NOMO-1 (cell line): Measurements from ENCODE around the gene SCNN1B.
"Not testable (repeated sequence)": the region's sequence is repeated elsewhere in the genome, so short reads cannot be mapped to it uniquely, and the experiment has no call there.

Experiments
- DNase-seq, 2 experiments: peaks; one replicate each; lab custom pipeline; 2025; ENCODE audit not compliant: unreplicated experiment in 2 of 2; lab: John Stamatoyannopoulos, UW

SCNN1B gene

GRCh38 chr16:23377071-23377931, 75.2 kb downstream of the SCNN1B start:
- DNase-seq: no peak

- DNase-seq: no peak
Measured at GRCh38 chr16:23378256-23378655, 76.2 kb downstream of the SCNN1B start.

- DNase-seq: no peak
Measured at GRCh38 chr16:23378921-23379320, 76.8 kb downstream of the SCNN1B start.

GRCh38 chr16:23379707-23380106, 77.6 kb downstream of the SCNN1B start:
- no peak for DNase-seq

GRCh38 chr16:23380501-23380951, 78.4 kb downstream of the SCNN1B start:
- DNase-seq: no peak

GRCh38 chr16:23381702-23382101, 79.6 kb downstream of the SCNN1B start:
- DNase-seq: not testable (repeated sequence)

GRCh38 chr16:23382279-23382678, 80.2 kb downstream of the SCNN1B start:
- no peak for DNase-seq

- no peak for DNase-seq
Measured at GRCh38 chr16:23383881-23384280, 81.8 kb downstream of the SCNN1B start.

GRCh38 chr16:23384878-23385277, 82.8 kb downstream of the SCNN1B start:
- no peak for DNase-seq

- DNase-seq: no peak
Measured at GRCh38 chr16:23385441-23385840, 83.3 kb downstream of the SCNN1B start.

GRCh38 chr16:23387666-23388065, 85.6 kb downstream of the SCNN1B start:
- DNase-seq: no peak

GRCh38 chr16:23388786-23389185, 86.7 kb downstream of the SCNN1B start:
- DNase-seq: no peak

- DNase-seq: no peak
Measured at GRCh38 chr16:23389201-23389600, 87.1 kb downstream of the SCNN1B start.

GRCh38 chr16:23389936-23390335, 87.8 kb downstream of the SCNN1B start:
- DNase-seq: not testable (repeated sequence)

GRCh38 chr16:23391381-23392222, 89.5 kb downstream of the SCNN1B start:
- no peak for DNase-seq

GRCh38 chr16:23392223-23392600, 90.1 kb downstream of the SCNN1B start:
- DNase-seq: no peak

GRCh38 chr16:23394141-23394831, 92.2 kb downstream of the SCNN1B start:
- no peak for DNase-seq

- no peak for DNase-seq
Measured at GRCh38 chr16:23395732-23396131, 93.6 kb downstream of the SCNN1B start.

GRCh38 chr16:23397464-23397863, 95.4 kb downstream of the SCNN1B start:
- DNase-seq: no peak

- no peak for DNase-seq
Measured at GRCh38 chr16:23398987-23399805, 97.1 kb downstream of the SCNN1B start.
